ENCODE results near the gene KANSL1L. TPM values are rescaled to one million over a fixed set of nuclear protein-coding genes. Genes with fewer than 3 reads are reported as not detected.

KANSL1L gene
- total RNA-seq, 2 experiments from 2014 or later, result 4.8 to 5.4 TPM

- intact Hi-C loops (cut with micrococcal nuclease), result loop anchor here (5.0 kb wide), 1 partner anchor 168 kb away; the partner anchor contains the start of gene RPE
- no peak for DNase-seq
- H3K27ac Mint-ChIP-seq, result peak overlapping the region; percentile 96
- no peak for TF ChIP-seq CTCF (IDR thresholded peaks at IDR 0.05)
- peaks cover 28% of the 10 kb centered on the region for H3K4me1 Mint-ChIP-seq (ENCODE audit: low read depth)
- H3K9me3 Mint-ChIP-seq, result no peaks in the 10 kb centered on the region
- peaks cover 2% of the 10 kb centered on the region for H3K27me3 Mint-ChIP-seq
- peak overlapping the region; percentile 87 for H3K4me3 Mint-ChIP-seq
- no peaks in the 10 kb centered on the region for H3K36me3 Mint-ChIP-seq (ENCODE audit: low read depth)
- ATAC-seq, result no peak
- ChIA-PET CTCF (no interaction called here), POLR2A (no interaction called here)
Observed at GRCh38 chr2:210170196-210170445, 1.1 kb downstream of the KANSL1L start.

GRCh38 chr2:210169516-210170195, 1.6 kb downstream of the KANSL1L start:
- H3K36me3 Mint-ChIP-seq (ENCODE audit: low read depth), result no peaks in the 10 kb centered on the region
- ChIA-PET POLR2A (no interaction called here), CTCF (no interaction called here)
- H3K27me3 Mint-ChIP-seq, result peaks cover 2% of the 10 kb centered on the region
- no peaks in the 10 kb centered on the region for H3K9me3 Mint-ChIP-seq
- no peak for DNase-seq
- H3K4me3 Mint-ChIP-seq, result peak overlapping the region; percentile 87
- peak overlapping the region; percentile 96 for H3K27ac Mint-ChIP-seq
- intact Hi-C loops (cut with micrococcal nuclease), result loop anchor here (5.0 kb wide), 1 partner anchor 167 kb away; the partner anchor contains the start of gene RPE
- peaks cover 28% of the 10 kb centered on the region for H3K4me1 Mint-ChIP-seq (ENCODE audit: low read depth)
- no peak for TF ChIP-seq CTCF (IDR thresholded peaks at IDR 0.05)
- peak; percentile 17 for ATAC-seq

- DNase-seq, result no peak
- Mint-ChIP-seq H3K4me3 (no peak overlapping the region), H3K9me3 (no peaks in the 10 kb centered on the region), H3K27me3 (peaks cover 2% of the 10 kb centered on the region), H3K36me3 (ENCODE audit: low read depth) (no peaks in the 10 kb centered on the region), H3K27ac (no peak overlapping the region), H3K4me1 (ENCODE audit: low read depth) (peaks cover 39% of the 10 kb centered on the region)
- ChIA-PET CTCF (no interaction called here), POLR2A (no interaction called here)
- intact Hi-C loops (cut with micrococcal nuclease), result no loop called here
- no peak for ATAC-seq
- TF ChIP-seq CTCF (IDR thresholded peaks at IDR 0.05), result no peak
Observed at GRCh38 chr2:210167227-210167626, 4.0 kb downstream of the KANSL1L start.

GRCh38 chr2:210162466-210163124, 8.6 kb downstream of the KANSL1L start:
- POLR2A ChIA-PET, result interaction anchor here (0.8 to 1.0 kb wide), 2 partner anchors 9 to 18 kb away, joined by 3 read pairs; no protein-coding TSS in a partner anchor
- CTCF ChIA-PET, result interaction anchor here (1.1 kb wide), 1 partner anchor 32 kb away, joined by 4 read pairs; no protein-coding TSS in a partner anchor
- H3K36me3 Mint-ChIP-seq (ENCODE audit: low read depth), result no peaks in the 10 kb centered on the region
- H3K4me1 Mint-ChIP-seq (ENCODE audit: low read depth), result peaks cover 17% of the 10 kb centered on the region
- H3K27me3 Mint-ChIP-seq, result no peaks in the 10 kb centered on the region
- intact Hi-C loops (cut with micrococcal nuclease), result no loop called here
- DNase-seq, result no peak
- no peak for ATAC-seq
- no peaks in the 10 kb centered on the region for H3K9me3 Mint-ChIP-seq
- TF ChIP-seq CTCF (IDR thresholded peaks at IDR 0.05), result no peak
- H3K4me3 Mint-ChIP-seq, result no peak overlapping the region
- no peak overlapping the region for H3K27ac Mint-ChIP-seq

- intact Hi-C loops (cut with micrococcal nuclease), result no loop called here
- POLR2A ChIA-PET, result no interaction called here
- no peak overlapping the region for H3K27ac Mint-ChIP-seq
- ATAC-seq, result no peak
- H3K36me3 Mint-ChIP-seq (ENCODE audit: low read depth), result peaks cover 6% of the 10 kb centered on the region
- H3K4me3 Mint-ChIP-seq, result no peak overlapping the region
- peaks cover 13% of the 10 kb centered on the region for H3K4me1 Mint-ChIP-seq (ENCODE audit: low read depth)
- DNase-seq, result no peak
- no peak for TF ChIP-seq CTCF (IDR thresholded peaks at IDR 0.05)
- no peaks in the 10 kb centered on the region for H3K27me3 Mint-ChIP-seq
- CTCF ChIA-PET, result interaction anchor here (1.3 kb wide), 1 partner anchor 36 kb away, joined by 4 read pairs; no protein-coding TSS in a partner anchor
- H3K9me3 Mint-ChIP-seq, result no peaks in the 10 kb centered on the region
Observed at GRCh38 chr2:210159059-210159458, 12.2 kb downstream of the KANSL1L start.
